ENCODE measurements around the gene PRELID2.
"Not testable (repeated sequence)": the region's sequence is repeated elsewhere in the genome, so short reads cannot be mapped to it uniquely, and the experiment has no call there.

DNA sequence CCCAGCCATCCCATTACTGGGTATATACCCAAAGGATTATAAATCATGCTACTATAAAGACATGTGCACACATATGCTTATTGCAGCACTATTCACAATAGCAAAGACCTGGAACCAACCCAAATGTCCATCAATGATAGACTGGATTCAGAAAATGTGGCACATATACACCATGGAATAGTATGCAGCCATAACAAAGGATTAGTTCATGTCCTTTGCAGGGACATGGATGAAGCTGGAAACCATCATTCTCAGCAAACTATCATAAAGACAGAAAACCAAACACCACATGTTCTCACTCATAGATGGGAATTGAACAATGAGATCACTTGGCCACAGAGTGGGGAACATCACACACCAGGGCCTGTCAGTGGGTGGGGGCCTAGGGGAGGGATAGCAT is 36.6 kb downstream of the PRELID2 start:
- TF ChIP-seq, protein P1, sequence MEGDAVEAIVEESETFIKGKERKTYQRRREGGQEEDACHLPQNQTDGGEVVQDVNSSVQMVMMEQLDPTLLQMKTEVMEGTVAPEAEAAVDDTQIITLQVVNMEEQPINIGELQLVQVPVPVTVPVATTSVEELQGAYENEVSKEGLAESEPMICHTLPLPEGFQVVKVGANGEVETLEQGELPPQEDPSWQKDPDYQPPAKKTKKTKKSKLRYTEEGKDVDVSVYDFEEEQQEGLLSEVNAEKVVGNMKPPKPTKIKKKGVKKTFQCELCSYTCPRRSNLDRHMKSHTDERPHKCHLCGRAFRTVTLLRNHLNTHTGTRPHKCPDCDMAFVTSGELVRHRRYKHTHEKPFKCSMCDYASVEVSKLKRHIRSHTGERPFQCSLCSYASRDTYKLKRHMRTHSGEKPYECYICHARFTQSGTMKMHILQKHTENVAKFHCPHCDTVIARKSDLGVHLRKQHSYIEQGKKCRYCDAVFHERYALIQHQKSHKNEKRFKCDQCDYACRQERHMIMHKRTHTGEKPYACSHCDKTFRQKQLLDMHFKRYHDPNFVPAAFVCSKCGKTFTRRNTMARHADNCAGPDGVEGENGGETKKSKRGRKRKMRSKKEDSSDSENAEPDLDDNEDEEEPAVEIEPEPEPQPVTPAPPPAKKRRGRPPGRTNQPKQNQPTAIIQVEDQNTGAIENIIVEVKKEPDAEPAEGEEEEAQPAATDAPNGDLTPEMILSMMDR (IDR thresholded peaks at IDR 0.05) = not testable (repeated sequence)
- not testable (repeated sequence) for TF ChIP-seq POLR2AphosphoS5, POLR2A (IDR thresholded peaks at IDR 0.05)

Data from prostate gland (tissue), 2 donors.